Body of pancreas (tissue), 4 donors: ENCODE measurements around the gene OLA1.

Source experiments
- POLR2A ChIP-seq, 3 donors: fragments of 450-650 bp; IDR thresholded peaks; one replicate each; pipeline ENCODE4 v1.6.1; 2016; ENCODE audit warnings: antibody characterized with exemption in 3 of 3, mild to moderate bottlenecking in 2 of 3
- TF ChIP-seq, protein P1 (sequence below), 7 experiments: fragments of 450-650 bp in 4 of 7; fragments of 200-600 bp in 3 of 7; sonication (generic) in 3 of 7; IDR thresholded peaks; one replicate each; pipeline ENCODE4 v1.5.1; 2016 to 2019; ENCODE audit warnings: antibody characterized with exemption in 7 of 7

GRCh38 chr2:174292908-174293307, 44.6 kb upstream of the OLA1 start:
- TF ChIP-seq, protein P1, sequence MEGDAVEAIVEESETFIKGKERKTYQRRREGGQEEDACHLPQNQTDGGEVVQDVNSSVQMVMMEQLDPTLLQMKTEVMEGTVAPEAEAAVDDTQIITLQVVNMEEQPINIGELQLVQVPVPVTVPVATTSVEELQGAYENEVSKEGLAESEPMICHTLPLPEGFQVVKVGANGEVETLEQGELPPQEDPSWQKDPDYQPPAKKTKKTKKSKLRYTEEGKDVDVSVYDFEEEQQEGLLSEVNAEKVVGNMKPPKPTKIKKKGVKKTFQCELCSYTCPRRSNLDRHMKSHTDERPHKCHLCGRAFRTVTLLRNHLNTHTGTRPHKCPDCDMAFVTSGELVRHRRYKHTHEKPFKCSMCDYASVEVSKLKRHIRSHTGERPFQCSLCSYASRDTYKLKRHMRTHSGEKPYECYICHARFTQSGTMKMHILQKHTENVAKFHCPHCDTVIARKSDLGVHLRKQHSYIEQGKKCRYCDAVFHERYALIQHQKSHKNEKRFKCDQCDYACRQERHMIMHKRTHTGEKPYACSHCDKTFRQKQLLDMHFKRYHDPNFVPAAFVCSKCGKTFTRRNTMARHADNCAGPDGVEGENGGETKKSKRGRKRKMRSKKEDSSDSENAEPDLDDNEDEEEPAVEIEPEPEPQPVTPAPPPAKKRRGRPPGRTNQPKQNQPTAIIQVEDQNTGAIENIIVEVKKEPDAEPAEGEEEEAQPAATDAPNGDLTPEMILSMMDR (IDR thresholded peaks at IDR 0.05), result no peak
- no peak for TF ChIP-seq POLR2A (IDR thresholded peaks at IDR 0.05)
